Measurements from ENCODE around the gene ZNF512. TPM values are rescaled to one million over a fixed set of nuclear protein-coding genes. Genes with fewer than 3 reads are reported as not detected.
"Not testable (repeated sequence)": the region's sequence is repeated elsewhere in the genome, so short reads cannot be mapped to it uniquely, and the experiment has no call there.

The ZNF512 gene, protein sequence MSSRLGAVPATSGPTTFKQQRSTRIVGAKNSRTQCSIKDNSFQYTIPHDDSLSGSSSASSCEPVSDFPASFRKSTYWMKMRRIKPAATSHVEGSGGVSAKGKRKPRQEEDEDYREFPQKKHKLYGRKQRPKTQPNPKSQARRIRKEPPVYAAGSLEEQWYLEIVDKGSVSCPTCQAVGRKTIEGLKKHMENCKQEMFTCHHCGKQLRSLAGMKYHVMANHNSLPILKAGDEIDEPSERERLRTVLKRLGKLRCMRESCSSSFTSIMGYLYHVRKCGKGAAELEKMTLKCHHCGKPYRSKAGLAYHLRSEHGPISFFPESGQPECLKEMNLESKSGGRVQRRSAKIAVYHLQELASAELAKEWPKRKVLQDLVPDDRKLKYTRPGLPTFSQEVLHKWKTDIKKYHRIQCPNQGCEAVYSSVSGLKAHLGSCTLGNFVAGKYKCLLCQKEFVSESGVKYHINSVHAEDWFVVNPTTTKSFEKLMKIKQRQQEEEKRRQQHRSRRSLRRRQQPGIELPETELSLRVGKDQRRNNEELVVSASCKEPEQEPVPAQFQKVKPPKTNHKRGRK
- 59.0 and 72.9 TPM in 2 replicates for polyA plus RNA-seq (2014; cell fraction: cytosol; rRNA removed)
- 62.1 and 68.9 TPM in 2 replicates for polyA plus RNA-seq (2014; cell fraction: nucleus; rRNA removed)

DNA sequence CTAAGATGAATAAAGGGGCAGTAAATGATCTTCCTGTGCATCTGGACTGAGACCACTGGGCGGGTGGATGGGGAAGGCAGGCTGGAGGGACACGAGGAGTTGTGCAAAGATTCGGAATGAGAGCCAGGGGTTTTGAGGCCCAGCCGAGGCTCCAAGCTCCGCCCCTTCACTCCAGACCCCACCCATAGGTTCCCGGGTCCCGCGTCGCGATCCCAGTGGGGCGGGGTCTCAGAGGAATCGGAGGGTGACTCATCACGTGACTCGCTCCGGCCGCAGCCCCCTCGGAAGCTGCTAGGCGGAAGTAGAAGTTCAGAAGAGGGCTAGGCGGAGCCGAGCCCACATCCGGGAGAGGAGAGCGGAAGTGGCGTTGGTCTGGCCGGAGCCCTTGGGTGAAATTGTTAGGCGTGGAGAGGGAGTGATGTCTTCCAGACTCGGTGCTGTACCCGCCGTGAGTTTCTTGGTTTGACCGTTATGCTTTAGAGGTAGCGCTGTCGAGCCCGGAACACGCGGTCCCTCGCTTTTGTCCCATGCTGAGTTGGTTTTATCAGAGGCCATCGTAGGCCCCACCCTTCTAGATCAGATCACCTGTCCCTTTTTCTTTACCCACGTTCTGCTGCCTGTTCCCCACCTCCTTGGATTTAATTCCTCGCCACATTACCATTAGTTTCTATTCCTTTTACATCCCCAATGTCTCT lies at the start of gene ZNF512:
Gene ZNF512 (plus strand): TSS at position 348 of the 695 bp plus-strand sequence. CDS start 71 bp downstream, at position 419.
- peak; percentile 96 for DNase-seq (ENCODE audit: low spot score)

DNA sequence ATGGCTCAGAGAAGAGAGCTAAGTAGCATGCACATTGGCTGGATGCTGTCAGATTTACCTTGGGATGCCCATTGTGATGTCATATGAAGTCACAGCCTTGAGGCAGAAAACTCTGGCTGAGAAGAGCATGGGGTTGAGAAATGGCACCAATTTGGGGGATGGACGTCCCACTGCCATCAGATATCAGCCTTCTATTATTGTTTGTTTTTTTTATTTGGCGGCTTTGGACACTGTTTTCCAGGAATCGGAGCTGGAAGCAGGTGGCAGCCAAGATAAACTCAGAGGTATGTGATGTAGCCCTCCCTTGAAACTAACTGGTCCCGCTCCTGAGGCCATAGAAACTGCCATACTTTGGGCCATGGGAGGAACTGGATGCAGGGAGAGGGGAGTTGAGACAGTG lies 45.6 kb upstream of the ZNF512 start:
- no peak for DNase-seq (ENCODE audit: low spot score)

DNA sequence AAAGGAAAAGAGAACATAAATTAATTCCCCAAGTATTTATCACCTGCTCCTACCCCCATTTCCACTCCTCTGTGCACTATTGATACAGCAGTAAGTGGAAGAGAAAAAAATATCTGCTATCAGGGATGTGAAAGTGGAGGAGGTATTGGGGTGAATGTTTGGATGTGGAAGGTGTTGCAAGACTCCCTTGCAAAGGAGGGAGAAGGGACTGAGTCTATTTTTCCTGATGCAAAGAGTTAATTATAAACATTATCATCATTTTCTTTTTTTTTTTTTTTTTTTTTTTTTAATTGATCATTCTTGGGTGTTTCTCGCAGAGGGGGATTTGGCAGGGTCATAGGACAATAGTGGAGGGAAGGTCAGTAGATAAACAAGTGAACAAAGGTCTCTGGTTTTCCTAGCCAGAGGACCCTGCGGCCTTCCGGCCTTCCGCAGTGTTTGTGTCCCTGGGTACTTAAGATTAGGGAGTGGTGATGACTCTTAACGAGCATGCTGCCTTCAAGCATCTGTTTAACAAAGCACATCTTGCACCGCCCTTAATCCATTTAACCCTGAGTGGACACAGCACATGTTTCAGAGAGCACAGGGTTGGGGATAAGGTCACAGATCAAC lies 43.9 kb upstream of the ZNF512 start:
- DNase-seq (ENCODE audit: low spot score), result not testable (repeated sequence)

DNA sequence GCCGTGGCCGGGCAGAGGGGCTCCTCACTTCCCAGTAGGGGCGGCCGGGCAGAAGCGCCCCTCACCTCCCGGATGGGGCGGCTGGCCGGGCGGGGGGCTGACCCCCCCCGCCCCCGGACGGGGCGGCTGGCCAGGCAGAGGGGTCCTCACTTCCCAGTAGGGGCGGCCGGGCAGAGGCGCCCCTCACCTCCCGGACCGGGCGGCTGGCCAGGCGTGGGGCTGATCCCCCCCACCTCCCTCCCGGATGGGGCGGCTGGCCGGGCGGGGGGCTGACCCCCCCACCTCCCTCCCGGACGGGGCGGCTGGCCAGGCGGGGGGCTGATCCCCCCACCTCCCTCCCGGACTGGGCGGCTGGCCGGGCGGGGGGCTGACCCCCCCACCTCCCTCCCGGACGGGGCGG lies 43.2 kb upstream of the ZNF512 start:
- DNase-seq (ENCODE audit: low spot score), result not testable (repeated sequence)

DNA sequence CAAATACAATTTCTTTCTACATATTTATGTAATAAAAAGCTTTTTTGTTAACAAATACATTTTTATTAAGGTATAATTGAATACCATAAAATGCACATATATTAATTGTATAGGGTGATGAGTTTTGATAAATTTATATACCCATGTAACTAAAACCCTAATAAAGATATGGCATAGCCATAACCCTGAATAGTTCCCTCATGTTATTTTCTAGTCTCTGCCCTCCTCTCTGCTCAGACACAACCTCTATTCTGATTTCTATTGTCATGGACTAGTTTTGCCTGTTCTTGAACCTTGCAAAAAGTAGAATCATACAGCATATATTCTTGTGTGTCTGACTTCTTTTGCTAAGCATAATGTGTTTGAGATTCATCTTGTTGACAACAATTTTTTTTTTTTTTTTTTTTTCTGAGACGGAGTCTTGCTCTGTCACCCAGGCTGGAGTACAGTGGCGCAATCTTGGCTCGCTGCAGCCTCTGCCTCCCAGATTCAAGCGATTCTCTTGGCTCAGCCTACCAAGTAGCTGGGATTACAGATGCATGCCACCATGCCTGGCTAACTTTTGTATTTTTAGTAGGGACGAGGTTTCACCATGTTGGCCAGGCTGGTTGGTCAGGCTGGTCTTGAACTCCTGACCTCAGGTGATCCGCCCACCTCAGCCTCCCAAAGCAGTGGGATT lies 38.6 kb upstream of the ZNF512 start:
- no peak for DNase-seq (ENCODE audit: low spot score)

DNA sequence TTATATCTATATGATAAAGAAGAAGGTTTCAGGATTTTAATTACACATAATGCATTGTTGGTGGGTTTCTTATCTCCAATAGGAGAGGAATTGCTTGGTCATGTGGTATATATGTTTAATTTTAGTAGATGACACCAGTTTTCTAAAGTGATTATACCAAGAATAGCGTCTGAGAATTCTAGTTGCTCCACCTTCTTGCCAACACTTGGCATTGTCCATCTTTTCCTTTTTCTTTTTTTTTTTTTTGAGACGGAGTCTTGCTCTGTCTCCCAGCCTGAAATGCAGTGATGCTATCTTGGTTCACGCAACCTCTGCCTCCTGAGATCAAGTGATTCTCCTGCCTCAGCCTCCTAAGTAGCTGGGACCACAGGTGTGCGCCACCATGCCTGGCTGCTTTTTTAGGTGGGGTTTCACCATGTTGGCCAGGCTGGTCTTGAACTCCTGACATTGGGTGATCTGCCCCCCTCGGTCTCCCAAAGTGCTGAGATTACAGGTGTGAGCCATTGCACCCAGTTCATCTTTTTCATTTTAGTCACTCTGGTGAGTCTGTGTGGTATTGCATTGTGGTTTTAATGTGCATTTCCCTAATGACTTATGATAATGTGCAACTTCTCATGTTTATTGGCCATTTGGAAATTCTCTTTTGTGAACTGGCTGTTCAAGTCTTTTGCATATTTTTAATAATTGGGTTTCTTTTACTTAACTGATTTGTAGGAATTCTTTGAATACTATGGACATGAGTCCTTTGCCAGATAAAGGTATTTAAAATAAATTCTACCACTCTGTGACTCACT lies 37.3 kb upstream of the ZNF512 start:
- no peak for DNase-seq (ENCODE audit: low spot score)

DNA sequence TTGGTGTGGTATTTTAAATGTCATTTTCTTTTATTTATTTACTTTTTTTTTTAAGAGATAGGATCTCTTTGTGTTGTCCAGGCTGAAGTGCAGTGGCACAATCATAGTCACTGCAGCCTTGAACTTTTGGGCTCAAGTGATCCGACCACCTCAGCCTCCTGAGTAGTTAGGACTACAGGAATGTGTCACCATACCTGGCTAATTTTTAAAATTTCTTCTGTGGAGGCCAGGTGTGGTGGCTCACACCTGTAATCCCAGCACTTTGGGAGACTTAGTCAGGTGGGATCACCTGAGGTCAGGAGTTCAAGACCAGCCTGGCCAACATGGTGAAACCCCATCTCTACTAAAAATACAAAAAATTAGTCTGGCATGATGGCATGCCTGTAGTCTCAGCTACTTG lies 33.5 kb upstream of the ZNF512 start:
- DNase-seq (ENCODE audit: low spot score), result no peak

DNA sequence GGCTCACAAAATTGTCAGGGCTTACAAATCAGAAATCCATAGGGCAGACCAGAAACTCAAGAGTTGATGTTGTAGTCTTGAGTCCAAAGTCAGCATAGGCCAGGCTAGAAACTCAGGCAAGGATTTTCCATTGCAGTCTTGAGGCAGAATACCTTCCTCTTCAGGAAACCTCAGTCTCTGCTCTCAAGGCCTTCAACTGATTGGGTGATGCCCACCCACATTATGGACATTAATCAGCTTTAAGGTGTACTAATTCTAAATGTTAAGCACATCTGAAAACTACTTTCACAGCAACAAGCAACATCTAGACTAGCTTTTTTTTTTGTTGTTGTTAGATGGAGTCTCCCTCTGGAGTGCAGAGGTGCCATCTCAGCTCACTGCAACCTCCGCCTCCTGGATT lies 31.3 kb upstream of the ZNF512 start:
- no peak for DNase-seq (ENCODE audit: low spot score)

DNA sequence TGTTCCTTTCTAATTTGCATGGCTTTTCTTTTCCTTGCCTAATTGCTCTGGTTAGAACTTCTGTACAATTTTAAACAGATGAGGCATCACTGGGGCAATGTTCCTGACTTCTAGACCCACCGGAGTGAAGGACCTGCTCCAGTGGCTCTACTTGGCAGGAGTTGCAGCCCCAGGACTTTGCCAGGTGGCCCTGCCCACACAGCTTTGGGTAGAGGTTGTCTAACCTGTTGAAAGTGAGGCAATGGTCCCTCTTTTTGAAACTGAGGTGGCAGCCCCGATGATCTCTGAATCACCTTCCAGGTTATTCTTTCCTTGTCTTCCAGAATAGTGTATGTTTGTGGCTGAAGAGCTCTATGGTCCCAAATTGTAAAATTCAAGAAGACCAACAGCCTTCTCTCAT lies 29.9 kb upstream of the ZNF512 start:
- no peak for DNase-seq (ENCODE audit: low spot score)

DNA sequence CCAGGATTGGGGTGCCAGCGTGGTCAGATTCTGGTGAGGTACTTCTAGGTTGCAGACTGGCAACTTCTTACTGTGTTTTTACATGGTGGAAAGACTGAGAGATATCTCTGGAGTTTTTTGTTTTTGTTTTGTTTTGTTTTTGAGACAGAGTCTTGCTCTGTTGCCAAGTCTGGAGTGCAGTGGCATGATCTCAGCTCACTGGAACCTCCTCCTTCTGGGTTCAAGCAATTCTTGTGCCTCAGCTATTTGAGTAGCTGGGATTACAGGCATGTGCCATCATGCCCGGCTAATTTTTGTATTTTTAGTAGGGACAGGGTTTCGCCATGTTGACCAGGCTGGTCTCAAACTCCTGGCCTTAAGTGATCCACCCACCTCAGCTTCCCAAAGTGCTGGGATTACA lies 28.4 kb upstream of the ZNF512 start:
- not testable (repeated sequence) for DNase-seq (ENCODE audit: low spot score)

DNA sequence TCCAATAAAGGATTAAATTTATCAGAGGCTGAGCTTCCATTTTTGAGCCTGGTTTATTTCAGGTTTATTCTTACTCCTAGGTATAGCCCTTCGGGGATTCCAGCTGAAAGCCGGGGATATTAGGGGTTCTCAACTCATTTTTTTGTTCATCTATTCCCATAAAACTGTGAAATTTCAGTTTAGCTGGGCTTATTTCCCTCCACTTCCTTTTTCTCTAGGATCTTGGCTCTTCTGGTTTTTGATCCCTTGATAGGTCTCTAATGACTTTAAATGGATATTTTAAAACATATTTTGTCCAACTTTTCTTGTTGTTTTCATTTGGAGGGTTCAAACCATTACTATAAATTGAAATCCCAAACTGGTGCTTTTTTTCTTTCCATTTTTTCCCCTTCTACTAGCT lies 23.6 kb upstream of the ZNF512 start:
- DNase-seq (ENCODE audit: low spot score), result no peak

DNA sequence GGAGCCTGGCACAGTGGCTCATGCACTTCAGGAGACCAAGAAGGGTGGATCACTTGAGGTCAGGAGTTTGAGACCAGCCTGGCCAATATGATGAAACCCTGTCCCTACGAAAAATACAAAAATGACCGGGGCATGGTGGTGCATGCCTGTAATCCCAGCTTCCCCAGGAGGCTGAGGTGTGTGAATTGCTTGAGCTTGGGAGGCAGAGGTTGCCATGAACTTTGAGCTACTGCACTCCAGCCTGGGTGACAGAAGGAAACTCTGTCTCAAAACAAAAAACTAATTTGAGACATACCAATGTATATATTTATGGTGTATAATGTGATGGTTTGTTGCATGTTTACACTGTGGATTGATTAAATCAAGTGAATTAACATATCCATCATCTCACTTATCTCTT lies 21.8 kb upstream of the ZNF512 start:
- no peak for DNase-seq (ENCODE audit: low spot score)

DNA sequence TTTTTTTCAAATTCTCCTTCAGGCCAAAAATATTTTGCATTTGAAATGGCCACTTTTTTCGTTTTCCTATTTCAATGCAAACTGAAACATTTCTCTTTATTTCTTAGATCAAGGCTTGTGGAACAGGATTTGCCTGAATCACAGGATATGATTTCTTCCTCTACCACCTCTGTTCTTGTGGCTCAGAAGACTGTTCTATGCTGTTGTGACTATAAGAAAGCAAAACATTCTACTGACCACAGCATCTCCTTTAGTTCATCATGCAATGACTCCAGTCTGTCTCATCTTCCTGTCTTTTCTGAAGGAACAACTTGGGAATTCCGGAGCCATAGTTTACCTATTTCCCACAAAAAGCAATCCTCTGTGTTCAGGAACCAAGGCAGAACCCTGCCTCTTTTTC lies 16.2 kb upstream of the ZNF512 start:
- no peak for DNase-seq (ENCODE audit: low spot score)

DNA sequence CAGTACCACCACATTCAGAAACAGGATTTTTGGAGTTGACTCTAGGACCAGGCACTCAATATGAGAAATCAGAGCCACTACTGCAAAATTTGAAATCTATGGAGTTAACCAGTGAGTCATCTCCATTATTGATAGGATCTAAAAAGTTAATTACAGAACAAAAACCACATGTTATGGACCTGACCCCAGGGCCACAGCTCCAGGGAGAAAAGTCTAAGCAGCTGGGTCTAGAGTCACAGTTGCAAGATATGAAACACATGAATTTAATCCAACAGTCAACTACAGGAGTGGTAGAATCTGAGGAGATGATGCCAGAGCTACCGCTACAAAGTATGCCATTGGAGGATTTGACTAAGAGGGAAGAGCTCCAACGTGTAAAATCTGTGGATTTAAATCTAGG lies 13.4 kb upstream of the ZNF512 start:
- DNase-seq (ENCODE audit: low spot score), result no peak

DNA sequence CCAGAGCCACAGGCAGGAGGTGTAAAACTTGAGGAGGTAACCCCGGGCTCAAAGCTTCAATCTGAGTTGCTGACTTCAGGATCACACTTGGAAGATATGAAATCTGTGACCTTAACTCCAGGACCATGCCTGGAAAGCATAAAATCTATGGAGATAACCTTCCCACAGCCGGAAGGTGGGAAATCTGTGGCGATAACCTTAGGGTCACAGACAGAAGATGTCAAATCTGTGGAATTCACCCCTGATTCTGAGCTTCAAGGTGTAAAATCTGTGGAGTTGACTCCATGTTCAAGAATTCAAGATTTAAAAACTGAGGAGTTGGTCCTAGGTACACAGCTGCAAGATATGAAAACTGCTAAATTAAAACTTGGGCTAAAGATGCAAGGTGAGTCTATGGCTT lies 11.6 kb upstream of the ZNF512 start:
- no peak for DNase-seq (ENCODE audit: low spot score)

DNA sequence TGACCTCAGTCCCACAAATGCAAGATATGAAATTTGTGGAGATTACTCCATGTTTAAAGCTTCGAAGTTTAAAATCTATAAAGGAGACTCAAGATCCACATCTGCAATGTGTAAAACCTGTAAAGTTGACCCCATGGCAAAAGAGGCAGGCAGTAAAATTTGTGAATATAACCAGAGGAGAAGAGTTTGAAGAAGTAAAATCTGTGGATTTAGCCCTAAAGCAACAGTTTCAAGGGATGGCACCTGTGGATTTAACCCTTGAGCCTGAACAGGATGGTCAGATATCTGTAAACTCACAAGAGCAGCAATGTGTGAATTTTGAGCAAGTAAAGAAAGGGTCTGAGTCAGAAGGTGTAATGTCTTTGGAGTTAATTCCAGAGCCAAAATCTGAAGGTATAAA lies 11.2 kb upstream of the ZNF512 start:
- no peak for DNase-seq (ENCODE audit: low spot score)

DNA sequence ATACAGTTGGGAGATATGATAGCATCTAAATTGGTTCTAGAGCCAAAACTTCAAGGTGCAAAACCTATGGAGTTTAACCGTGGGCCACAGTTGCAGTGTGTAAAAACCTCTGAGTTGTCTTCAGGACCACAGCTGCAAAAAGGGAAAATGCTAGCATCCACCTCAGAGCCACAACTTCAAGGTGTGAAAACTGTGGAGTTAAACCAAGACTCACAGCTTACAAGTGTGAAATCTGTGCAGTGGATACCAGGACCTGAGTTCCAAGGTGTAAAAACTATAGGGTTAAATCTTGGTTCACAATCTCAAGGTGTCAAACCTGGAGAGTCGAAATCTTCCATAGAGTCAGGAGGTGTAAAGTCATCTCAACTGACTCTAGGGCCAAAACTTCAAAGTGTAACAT lies 10.4 kb upstream of the ZNF512 start:
- DNase-seq (ENCODE audit: low spot score), result no peak

DNA sequence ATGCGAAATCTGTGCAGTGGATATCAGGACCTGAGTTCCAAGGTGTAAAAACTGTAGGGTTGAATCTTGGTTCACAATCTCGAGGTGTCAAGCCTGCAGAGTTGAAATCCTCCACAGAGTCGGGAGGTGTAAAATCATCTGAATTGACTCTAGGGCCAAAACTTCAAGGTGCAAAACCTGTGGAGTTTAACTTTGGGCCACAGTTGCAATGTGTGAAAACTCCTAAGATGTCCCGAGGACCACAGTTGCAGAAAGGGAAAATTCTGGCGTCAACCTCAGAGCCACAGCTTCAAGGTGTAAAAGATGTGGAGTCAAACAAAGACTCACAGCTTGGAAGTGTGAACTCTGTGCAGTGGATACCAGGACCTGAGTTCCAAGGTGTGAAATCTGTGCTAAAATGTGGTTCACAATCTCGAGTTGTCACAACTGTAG lies 9.8 kb upstream of the ZNF512 start:
- no peak for DNase-seq (ENCODE audit: low spot score)

DNA sequence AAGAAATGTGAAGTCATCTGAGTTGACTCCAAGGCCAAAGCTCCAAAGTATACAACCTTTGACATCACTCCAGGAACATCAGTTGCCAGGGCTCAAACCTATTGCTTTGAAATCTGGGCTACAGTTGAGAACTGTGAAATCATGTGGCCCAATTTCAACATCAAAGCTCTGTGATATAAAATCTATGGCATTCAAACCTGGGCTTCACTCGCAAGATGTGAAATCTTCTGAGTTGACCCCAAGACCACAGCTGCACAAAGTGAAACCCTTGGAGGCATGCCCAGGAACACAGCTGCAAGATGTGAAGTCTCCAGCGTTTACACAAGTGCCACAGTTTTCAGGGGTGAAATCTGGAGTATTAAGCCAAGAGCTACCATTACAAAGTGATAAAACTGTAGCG lies 9.4 kb upstream of the ZNF512 start:
- DNase-seq (ENCODE audit: low spot score), result no peak

DNA sequence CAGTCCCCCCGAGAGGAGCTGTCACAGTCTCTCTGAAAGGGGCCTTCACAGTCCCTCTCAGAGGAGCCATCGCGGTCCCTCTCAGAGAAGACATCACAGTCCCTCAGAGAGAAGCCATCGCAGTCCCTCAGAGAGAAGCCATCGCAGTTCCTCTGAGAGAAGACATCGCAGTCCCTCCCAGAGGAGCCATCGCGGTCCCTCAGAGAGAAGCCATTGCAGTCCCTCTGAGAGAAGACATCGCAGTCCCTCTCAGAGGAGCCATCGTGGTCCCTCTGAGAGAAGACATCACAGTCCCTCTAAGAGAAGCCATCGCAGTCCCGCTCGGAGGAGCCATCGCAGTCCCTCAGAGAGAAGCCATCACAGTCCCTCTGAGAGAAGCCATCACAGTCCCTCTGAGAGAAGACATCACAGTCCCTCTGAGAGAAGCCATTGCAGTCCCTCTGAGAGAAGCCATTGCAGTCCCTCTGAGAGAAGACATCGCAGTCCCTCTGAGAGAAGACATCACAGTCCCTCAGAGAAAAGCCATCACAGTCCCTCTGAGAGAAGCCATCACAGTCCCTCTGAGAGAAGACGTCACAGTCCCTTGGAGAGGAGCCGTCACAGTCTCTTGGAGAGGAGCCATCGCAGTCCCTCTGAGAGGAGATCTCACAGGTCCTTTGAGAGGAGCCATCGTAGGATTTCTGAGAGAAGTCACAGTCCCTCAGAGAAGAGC lies 1.3 kb upstream of the ZNF512 start:
- DNase-seq (ENCODE audit: low spot score), result no peak
